ENCODE data around the gene LMF2. TPM values are rescaled to one million over a fixed set of nuclear protein-coding genes. Genes with fewer than 3 reads are reported as not detected.
"Not testable (repeated sequence)": the region's sequence is repeated elsewhere in the genome, so short reads cannot be mapped to it uniquely, and the experiment has no call there.

LMF2 gene, protein sequence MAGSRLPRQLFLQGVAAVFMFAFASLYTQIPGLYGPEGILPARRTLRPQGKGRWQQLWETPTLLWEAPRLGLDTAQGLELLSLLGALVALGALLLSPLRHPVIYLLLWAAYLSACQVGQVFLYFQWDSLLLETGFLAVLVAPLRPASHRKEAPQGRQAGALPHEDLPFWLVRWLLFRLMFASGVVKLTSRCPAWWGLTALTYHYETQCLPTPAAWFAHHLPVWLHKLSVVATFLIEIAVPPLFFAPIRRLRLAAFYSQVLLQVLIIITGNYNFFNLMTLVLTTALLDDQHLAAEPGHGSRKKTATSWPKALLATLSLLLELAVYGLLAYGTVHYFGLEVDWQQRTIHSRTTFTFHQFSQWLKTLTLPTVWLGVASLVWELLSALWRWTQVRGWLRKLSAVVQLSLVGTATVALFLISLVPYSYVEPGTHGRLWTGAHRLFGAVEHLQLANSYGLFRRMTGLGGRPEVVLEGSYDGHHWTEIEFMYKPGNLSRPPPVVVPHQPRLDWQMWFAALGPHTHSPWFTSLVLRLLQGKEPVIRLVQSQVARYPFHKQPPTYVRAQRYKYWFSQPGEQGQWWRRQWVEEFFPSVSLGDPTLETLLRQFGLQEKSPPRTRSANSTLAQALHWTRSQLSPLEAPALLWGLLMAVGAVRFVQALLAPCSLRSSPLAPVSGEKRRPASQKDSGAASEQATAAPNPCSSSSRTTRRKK
- 10 to 100 TPM; 40.4 to 61.4 (median 41.9) TPM for polyA plus RNA-seq (ENCODE audit: insufficient read length in 4 of 4)

DNA sequence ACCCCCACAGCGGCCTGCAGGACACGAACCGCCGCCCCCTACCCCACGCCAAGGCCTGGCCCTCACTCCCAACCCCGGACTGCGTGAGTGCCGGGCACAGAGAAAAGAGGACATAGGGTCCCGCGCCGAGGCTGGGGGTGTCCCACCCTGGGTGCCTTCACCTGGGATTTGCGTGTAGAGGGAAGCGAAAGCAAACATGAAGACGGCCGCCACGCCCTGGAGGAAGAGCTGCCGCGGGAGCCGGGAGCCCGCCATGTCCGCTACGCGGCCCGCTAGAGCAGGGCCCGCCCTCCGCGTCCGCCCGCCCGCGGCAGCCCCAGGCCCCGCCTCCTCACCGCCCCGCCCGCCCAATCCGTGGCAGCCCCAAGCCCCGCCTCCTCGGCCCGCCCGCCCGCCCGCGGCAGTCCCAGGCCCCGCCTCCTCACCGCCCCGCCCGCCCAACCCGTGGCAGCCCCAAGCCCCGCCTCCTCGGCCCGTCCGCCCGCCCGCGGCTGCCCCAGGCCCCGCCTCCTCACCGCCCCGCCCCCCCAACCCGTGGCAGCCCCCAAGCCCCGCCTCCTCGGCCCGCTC is at the start of gene LMF2:
LMF2 (minus strand) TSS at position 282 of the 570 bp plus-strand sequence; CDS start at position 255, 27 bp downstream.
- no peak for DNase-seq (ENCODE audit: low read depth in 4 of 4, low spot score in 3 of 4)

DNA sequence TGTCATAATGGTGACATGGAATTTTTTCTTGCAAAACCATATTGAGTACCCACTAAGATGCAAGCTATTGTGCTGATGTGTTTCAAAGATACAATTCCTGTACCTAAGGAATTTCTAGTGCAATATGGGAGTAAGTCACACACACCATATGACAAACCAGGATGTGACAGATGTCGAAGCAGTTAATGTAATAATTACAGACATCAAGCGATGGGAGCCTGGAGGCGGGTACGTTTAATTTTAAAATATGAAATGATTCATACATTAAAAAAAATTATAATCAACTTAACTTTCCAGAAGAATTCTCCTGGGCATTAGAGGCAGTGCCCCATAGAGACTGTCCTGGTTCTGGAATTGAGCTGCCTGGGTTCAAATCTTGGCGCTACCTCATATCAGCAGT is 49.2 kb upstream of the LMF2 start:
- DNase-seq (ENCODE audit: low read depth in 4 of 4, low spot score in 3 of 4) = no peak

- DNase-seq (ENCODE audit: low read depth in 4 of 4, low spot score in 3 of 4) = no peak
These were observed 45.8 kb upstream of the LMF2 start for GRCh38 chr22:50553310-50553709.

DNA sequence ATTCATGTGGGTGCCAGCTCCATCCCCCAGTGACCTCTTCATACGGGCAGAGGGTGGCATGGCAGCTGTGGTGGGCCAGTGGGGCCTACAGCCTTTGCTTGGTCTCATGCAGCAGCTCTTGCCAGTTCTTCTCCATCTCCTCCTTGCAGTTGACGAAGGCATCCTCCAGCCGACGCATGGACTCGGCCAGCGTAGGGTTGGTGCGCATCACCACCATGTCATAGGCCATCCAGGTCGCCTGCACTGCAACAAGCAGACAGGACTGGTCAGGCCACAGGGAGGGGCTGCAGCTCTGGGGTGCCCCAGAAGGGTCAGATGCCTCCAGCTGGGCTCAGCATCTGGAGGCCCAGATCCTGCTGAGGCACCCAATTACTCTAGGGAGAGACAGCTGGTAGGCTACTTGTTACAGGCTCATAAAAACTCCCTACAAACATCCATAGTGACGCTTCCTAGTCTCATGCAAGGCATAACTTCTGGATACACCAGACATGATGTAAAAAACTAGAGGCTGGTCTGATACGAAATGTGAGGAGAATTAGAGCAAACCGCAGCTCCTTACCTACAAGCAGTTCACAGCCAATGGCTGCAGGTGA is 43.8 kb upstream of the LMF2 start:
- DNase-seq (ENCODE audit: low read depth in 4 of 4, low spot score in 3 of 4) = no peak

DNA sequence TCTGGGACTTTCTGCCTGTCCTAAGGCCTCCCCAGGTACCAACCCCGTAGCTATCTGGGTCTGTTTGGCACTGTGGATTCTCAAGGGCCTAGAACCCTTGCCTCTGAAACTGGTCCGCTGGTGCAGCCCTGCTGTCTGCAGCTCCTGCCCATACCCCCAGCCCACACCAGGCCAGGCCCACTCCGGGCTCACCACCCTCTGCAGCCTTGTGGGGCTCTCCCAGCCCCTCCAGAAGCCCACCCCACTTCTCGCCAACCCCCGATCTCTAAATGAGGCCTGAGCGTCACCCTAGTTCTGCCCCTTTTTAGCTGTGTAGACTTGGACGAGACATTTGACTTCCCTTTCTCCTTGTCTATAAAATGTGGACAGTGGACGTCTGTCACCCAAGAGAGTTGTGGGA is 42.9 kb upstream of the LMF2 start:
- no peak for DNase-seq (ENCODE audit: low read depth in 4 of 4, low spot score in 3 of 4)

- no peak for DNase-seq (ENCODE audit: low read depth in 4 of 4, low spot score in 3 of 4)
These were observed 41.7 kb upstream of the LMF2 start for GRCh38 chr22:50548921-50549790.

GRCh38 chr22:50548040-50548920 is 40.8 kb upstream of the LMF2 start:
- DNase-seq (ENCODE audit: low read depth in 4 of 4, low spot score in 3 of 4) = no peak

DNA sequence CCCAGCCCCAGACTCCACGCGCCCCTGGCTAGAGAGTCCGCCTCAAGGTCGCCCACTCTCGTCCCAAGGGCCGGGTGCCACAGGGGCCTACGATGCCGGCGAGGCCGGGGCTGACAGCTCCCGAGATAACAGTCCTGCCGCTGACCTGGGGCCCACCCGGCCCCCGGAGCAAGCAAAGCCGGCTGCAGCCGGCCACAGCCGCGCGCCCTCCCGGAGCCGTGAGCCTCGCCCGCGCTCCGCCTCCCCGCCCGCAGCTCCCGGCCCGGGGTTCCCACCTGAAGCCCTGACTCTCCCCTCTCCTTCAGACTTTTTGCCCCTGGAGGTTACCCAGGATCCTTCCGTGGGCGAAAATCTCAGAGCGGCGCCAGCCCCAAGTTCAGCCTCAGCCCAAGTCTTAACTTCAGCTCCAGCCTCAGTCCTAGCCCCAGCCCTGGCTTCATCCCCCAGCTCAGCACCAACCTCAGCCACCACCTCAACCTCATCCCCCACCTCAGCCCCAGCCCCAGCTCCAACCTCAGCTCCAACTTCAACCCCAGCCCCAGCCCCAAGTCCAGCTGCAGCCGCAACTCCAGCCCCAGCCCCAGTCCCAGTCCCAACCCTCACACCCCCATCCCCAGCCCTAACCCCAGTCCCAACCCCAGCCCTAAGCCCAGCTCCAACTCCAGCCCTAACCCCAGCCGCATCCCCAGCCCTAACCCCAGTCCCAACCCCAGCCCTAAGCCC is 39.9 kb upstream of the LMF2 start:
- DNase-seq (ENCODE audit: low read depth in 4 of 4, low spot score in 3 of 4) = no peak

DNA sequence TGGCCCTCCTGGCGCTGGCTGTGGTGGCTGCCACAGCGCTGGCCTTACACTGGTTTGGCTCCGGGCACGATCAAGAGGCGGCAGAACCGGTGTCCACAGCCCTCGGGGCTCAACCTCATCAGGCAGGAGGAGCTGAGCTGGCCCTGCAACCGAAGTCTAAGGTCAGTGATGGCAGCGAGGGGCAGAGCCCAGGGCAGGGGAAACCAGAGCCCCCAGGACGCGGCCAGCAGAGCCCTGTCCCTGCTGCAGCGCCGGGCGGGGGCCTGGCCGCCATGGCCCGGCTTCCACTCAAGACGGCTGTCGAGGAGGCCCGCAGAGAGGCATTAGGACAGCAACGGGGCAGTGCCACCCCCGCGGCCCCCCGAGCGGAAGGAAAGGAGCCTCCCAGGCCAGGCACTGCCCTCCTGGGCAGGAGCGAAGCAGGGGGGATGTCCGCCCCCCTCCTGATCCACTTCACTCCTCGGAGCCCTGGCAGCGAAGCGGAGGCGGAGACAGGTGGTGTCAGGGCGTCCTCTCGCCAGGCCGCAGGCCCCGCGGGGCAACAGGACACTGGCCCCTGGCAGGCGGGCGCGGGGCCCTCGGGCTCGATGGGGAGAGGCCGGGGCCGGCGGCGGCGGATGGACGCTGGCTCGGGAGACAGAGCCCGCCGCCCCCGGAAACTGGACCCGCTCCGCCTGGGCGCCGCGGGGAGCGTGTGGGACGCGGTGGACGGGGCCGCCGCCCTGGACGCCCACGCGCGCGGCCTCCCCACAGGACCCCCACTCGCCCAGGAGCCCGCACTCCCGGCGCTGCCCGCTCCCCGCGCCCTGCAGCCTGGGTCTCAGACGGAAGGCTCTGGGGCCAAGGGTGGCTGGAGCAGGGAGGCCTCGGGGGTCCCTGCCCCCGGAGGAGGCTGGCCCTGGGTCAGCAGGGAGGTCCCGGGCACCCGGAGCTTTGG is 39.1 kb upstream of the LMF2 start:
- no peak for DNase-seq (ENCODE audit: low read depth in 4 of 4, low spot score in 3 of 4)

DNA sequence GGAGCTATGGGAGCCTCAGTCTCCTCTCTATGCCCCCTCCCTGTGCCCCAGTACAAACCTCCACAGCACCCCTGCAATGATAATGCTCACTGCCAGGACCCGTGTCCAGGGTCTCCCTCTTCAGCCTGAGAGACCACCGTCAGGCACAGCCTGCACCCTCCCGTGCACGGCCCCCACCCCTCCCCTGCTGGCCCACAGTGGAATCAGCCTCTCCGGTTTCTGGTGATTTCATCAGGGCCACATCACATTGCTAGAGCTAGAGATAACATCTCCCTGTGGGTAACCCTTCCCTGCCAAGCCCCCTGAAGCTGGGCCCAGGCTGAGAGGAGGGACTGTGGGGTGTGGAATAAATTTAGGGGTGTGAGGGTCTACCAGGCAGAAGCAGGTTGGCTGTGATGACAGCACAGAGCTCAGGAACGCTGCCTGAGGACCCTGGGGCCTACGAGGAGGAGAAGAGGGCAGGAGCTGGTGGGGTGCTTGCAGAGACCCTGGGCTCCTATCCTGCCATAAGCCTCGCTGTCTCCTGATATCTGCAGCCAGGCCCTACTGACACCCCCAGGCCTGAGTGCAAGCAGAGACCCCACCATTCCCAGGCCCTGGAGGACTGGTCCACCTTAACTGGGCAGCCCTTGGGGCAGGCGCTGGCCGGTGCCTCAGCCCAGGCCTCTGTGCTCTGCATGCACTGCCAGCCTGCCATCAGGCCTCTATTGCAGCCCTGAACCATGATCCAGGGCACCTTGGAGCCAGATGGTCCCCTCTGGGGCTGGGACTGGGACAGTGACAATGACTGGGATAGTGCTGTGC is 38.2 kb upstream of the LMF2 start, which contains the start of gene KLHDC7B:
KLHDC7B (plus strand) TSS at position 378 of the 804 bp plus-strand sequence; CDS start at position 723, 345 bp downstream.
- no peak for DNase-seq (ENCODE audit: low read depth in 4 of 4, low spot score in 3 of 4)

DNA sequence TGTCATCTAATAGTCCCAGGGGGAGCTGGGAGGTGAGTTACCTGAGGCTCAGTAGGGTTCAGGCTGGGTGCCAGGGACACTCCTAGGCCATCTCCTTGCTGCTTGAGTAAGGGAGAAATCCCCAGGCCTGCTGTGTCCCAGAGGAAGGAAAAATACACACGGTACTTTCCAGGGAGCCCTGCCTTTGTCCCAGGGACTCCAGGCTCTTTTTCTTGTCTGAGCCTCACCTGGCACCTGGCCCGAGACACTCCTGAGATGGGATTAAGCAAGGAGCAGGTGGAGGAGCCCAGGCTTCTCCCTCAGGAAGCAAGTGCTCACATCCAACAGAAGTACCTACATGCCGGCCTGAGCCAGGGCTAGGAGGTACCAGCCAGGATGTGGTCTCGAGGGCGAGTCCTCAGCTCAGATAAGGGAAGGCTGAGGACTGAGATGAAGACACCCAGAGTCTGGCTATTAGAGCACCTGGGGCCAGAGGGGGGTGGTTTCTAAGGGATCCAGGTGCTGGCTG is 37.3 kb upstream of the LMF2 start:
- no peak for DNase-seq (ENCODE audit: low read depth in 4 of 4, low spot score in 3 of 4)

GRCh38 chr22:50544078-50544745 is 36.7 kb upstream of the LMF2 start:
- no peak for DNase-seq (ENCODE audit: low read depth in 4 of 4, low spot score in 3 of 4)

DNA sequence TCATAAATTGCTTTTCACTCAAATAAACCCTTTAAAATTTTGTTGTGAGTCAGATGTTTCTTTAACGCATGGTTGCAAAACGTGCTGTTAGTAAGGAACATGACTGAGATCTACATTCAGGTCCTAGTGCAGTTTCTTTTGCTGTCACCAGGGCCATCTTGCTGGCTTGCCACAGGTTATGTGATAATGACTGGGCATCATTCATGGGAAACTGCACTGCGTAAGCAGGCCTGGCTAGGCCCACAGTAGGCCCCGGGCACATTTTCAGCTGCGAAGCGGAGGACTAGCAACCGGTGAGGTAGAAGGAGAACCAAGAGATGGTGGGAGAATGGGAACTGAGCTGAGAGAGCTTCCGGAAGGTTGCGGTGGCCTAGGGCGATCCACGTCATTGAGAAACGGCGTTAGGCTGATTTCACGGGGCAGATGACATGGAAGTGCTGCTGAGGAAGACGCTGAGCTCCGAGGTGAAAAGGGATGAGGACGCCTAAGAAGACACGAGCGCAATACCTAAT is 35.0 kb upstream of the LMF2 start:
- DNase-seq (ENCODE audit: low read depth in 4 of 4, low spot score in 3 of 4) = no peak

DNA sequence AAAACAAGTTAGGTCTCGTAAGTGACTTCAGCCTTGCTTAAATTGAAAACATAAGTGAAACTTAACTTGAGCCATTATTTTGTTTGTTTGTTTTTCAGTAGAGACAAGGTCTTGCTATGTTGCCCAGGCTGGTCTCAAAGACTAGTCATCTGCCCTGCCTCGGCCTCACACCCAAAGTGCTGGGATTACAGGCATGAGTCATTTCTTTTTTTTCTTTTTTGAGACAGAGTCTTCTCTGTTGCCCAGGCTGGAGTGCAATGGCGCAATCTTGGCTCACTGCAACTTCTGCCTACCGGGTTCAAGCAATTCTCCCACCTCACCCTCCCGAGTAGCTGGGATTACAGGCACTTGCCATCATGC is 34.1 kb upstream of the LMF2 start:
- not testable (repeated sequence) for DNase-seq (ENCODE audit: low read depth in 4 of 4, low spot score in 3 of 4)

DNA sequence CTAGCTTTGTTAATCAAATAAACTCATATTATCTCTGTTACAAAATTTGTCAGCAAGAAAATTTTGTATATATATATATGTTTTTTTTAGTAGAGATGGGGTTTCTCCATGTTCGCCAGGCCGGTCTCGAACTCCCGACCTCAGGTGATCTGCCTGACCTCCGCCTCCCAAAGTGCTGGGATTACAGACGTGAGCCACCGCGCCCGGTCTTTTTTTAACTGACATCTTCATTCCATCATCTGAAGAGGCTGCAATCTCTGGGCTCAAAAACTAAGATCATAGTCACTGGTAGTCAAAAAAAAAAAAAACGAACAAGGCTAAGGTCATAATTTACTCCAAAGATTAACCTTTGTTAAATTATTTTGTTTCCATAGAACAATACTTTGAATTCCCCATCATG is 32.9 kb upstream of the LMF2 start:
- DNase-seq (ENCODE audit: low read depth in 4 of 4, low spot score in 3 of 4) = no peak

- no peak for DNase-seq (ENCODE audit: low read depth in 4 of 4, low spot score in 3 of 4)
These were observed 30.3 kb upstream of the LMF2 start for GRCh38 chr22:50537765-50538164.

Data from right renal pelvis (tissue), 4 donors.